ENCODE measurements around the gene ZNF75A.
"Not testable (repeated sequence)": the region's sequence is repeated elsewhere in the genome, so short reads cannot be mapped to it uniquely, and the experiment has no call there.

Gene ZNF75A

DNA sequence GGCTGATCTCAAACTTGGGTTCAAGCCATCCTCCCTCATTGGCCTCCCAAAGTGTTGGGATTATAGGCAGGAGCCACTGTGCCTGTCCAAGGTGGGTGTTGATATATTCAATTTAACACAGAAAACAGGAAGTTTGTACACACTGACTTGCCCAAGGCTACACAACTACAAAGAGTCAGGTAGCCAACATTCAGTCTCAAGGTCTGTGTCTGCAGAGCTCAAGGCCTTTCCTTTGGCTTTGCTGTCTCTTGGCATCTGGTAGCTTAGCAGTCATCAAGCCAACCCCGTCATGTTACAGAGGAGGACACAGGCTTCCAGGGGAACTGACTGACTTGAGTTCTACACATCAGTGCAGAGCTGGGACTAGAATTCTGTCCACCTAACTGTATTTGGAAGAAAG lies 37.0 kb upstream of the ZNF75A start:
- no peak overlapping the region for H3K4me3 ChIP-seq (ENCODE audit: low read length in 2 of 2)
- no peak overlapping the region for H2BK5ac ChIP-seq (ENCODE audit: low read length)
- H2BK12ac ChIP-seq (ENCODE audit: low read length) = no peak overlapping the region
- H3K27ac ChIP-seq (replicated peaks; ENCODE audit: low read length) = no peak overlapping the region
- H3K23ac ChIP-seq (ENCODE audit: low read depth, low read length, poor library complexity) = no peak overlapping the region
- no peak overlapping the region for H4K8ac ChIP-seq (ENCODE audit: low read depth, low read length)
- no peak overlapping the region for H3K4me2 ChIP-seq (ENCODE audit: insufficient read depth, low read length, poor library complexity, severe bottlenecking)
- H2AK5ac ChIP-seq (ENCODE audit: low read depth, low read length) = no peak overlapping the region
- no peak overlapping the region for H3K14ac ChIP-seq (ENCODE audit: low read length)
- no peak overlapping the region for H2BK15ac ChIP-seq (ENCODE audit: low read length)
- H3K9me3 ChIP-seq (replicated peaks in 1 of 2; ENCODE audit: control insufficient read depth in 2 of 2, insufficient read depth in 1 of 2, low read depth in 1 of 2, low read length in 2 of 2) = no peaks in the 10 kb centered on the region
- no peak overlapping the region for H3K4ac ChIP-seq (ENCODE audit: low read length)
- H3K9ac ChIP-seq (ENCODE audit: low read depth, low read length, poor library complexity) = no peak overlapping the region
- H2BK120ac ChIP-seq (ENCODE audit: low read depth, low read length) = no peak overlapping the region
- H3K79me1 ChIP-seq (ENCODE audit: low read depth, low read length) = no peaks in the 10 kb centered on the region
- H3K27me3 ChIP-seq (ENCODE audit: control insufficient read depth in 3 of 3, insufficient read depth in 3 of 3, low read depth in 1 of 3, low read length in 3 of 3) = no peaks in the 10 kb centered on the region
- H3K18ac ChIP-seq (ENCODE audit: low read length) = no peak overlapping the region
- H2AFZ ChIP-seq (ENCODE audit: low read length) = no peak overlapping the region
- no peak for DNase-seq (ENCODE audit: low spot score)
- no peak overlapping the region for H4K91ac ChIP-seq (ENCODE audit: low read depth, low read length, poor library complexity)
- no peaks in the 10 kb centered on the region for H3K36me3 ChIP-seq (replicated peaks in 1 of 2; ENCODE audit: control insufficient read depth in 2 of 2, insufficient read depth in 2 of 2, low read length in 2 of 2)
- WGBS, 2 donors (ENCODE audit: extremely low coverage in 2 of 2, insufficient read length in 2 of 2, insufficient replicate concordance in 1 of 2) = no CpG with 5 or more reads among the region's 1 CpG
- H3K4me1 ChIP-seq (ENCODE audit: control insufficient read depth in 2 of 2, insufficient read depth in 1 of 2, low read depth in 1 of 2, low read length in 2 of 2) = peaks cover 3 to 4% of the 10 kb centered on the region in 2 donors

- not testable (repeated sequence) for H2BK5ac ChIP-seq (ENCODE audit: low read length); H4K91ac ChIP-seq (ENCODE audit: low read depth, low read length, poor library complexity); H2AFZ ChIP-seq (ENCODE audit: low read length); H2AK5ac ChIP-seq (ENCODE audit: low read depth, low read length); DNase-seq (ENCODE audit: low spot score); H3K18ac ChIP-seq (ENCODE audit: low read length); H3K27ac ChIP-seq (replicated peaks; ENCODE audit: low read length); H3K23ac ChIP-seq (ENCODE audit: low read depth, low read length, poor library complexity); H2BK15ac ChIP-seq (ENCODE audit: low read length); H2BK120ac ChIP-seq (ENCODE audit: low read depth, low read length); H3K27me3 ChIP-seq (ENCODE audit: control insufficient read depth in 3 of 3, insufficient read depth in 3 of 3, low read depth in 1 of 3, low read length in 3 of 3); H3K4ac ChIP-seq (ENCODE audit: low read length); H3K4me2 ChIP-seq (ENCODE audit: insufficient read depth, low read length, poor library complexity, severe bottlenecking); H3K9ac ChIP-seq (ENCODE audit: low read depth, low read length, poor library complexity); H3K9me3 ChIP-seq (replicated peaks in 1 of 2; ENCODE audit: control insufficient read depth in 2 of 2, insufficient read depth in 1 of 2, low read depth in 1 of 2, low read length in 2 of 2); H3K79me1 ChIP-seq (ENCODE audit: low read depth, low read length); H3K4me3 ChIP-seq (ENCODE audit: low read length in 2 of 2); H3K14ac ChIP-seq (ENCODE audit: low read length); H2BK12ac ChIP-seq (ENCODE audit: low read length); H3K4me1 ChIP-seq (ENCODE audit: control insufficient read depth in 2 of 2, insufficient read depth in 1 of 2, low read depth in 1 of 2, low read length in 2 of 2); H4K8ac ChIP-seq (ENCODE audit: low read depth, low read length); H3K36me3 ChIP-seq (replicated peaks in 1 of 2; ENCODE audit: control insufficient read depth in 2 of 2, insufficient read depth in 2 of 2, low read length in 2 of 2)
- WGBS, 2 donors (ENCODE audit: extremely low coverage in 2 of 2, insufficient read length in 2 of 2, insufficient replicate concordance in 1 of 2) = no CpG with 5 or more reads among the region's 5 CpGs
Observed at GRCh38 chr16:3270718-3271117, 34.6 kb upstream of the ZNF75A start.

DNA sequence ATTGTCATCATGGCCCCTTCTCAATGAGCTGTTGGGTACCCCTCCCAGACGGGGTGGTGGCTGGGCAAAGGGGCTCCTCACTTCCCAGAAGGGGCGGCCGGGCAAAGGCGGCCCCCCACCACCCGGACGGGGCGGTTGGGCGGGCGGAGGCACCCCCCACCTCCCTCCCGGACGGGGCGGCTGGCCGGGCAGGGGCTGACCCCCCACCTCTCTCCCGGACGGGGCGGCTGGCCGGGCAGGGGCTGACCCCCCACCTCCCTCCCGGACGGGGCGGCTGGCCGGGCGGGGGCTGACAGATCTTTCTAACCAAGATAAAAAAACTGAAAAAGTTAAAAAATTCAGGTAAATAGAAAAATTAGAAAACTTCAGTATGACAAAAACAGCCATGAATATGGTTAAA lies 34.0 kb upstream of the ZNF75A start:
- H4K8ac ChIP-seq (ENCODE audit: low read depth, low read length); H2AFZ ChIP-seq (ENCODE audit: low read length): not testable (repeated sequence)

DNA sequence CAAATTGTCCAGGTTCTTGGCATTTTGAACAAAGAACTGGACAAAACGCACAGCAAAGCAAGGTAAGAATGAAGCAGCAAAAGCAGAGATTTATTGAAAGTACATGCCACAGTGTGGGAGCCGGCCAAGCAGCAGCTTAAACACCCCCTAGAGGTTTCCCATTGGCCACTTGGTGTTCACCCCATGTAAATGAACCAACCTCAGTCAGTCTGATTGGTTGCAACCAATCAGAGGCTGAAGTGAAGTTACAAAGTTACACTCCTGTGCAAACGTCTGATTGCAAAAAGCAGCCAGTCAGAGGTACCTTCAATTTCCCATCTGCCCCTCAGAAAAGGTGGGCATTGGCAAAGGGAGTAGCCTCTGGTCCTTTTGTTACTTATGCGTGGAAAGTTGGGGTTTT lies 30.8 kb upstream of the ZNF75A start:
- no peak for DNase-seq (ENCODE audit: low spot score)
- no peaks in the 10 kb centered on the region for H3K27me3 ChIP-seq (ENCODE audit: control insufficient read depth in 3 of 3, insufficient read depth in 3 of 3, low read depth in 1 of 3, low read length in 3 of 3)
- H3K27ac ChIP-seq (replicated peaks; ENCODE audit: low read length) = no peak overlapping the region
- H4K91ac ChIP-seq (ENCODE audit: low read depth, low read length, poor library complexity) = no peak overlapping the region
- H3K4ac ChIP-seq (ENCODE audit: low read length) = no peak overlapping the region
- H2BK15ac ChIP-seq (ENCODE audit: low read length) = no peak overlapping the region
- H3K4me2 ChIP-seq (ENCODE audit: insufficient read depth, low read length, poor library complexity, severe bottlenecking) = no peak overlapping the region
- H3K18ac ChIP-seq (ENCODE audit: low read length) = no peak overlapping the region
- no peak overlapping the region for H2BK12ac ChIP-seq (ENCODE audit: low read length)
- WGBS, 2 donors (ENCODE audit: extremely low coverage in 2 of 2, insufficient read length in 2 of 2, insufficient replicate concordance in 1 of 2) = no CpG with 5 or more reads among the region's 4 CpGs
- H3K23ac ChIP-seq (ENCODE audit: low read depth, low read length, poor library complexity) = no peak overlapping the region
- no peak overlapping the region for H3K4me3 ChIP-seq (ENCODE audit: low read length in 2 of 2)
- H3K4me1 ChIP-seq (ENCODE audit: control insufficient read depth in 2 of 2, insufficient read depth in 1 of 2, low read depth in 1 of 2, low read length in 2 of 2) = peaks cover 0 to 6% of the 10 kb centered on the region in 2 donors
- no peak overlapping the region for H3K14ac ChIP-seq (ENCODE audit: low read length)
- peak overlapping the region; percentile 80 for H2AFZ ChIP-seq (ENCODE audit: low read length)
- no peak overlapping the region for H2AK5ac ChIP-seq (ENCODE audit: low read depth, low read length)
- H3K9ac ChIP-seq (ENCODE audit: low read depth, low read length, poor library complexity) = no peak overlapping the region
- no peak overlapping the region for H2BK120ac ChIP-seq (ENCODE audit: low read depth, low read length)
- no peak overlapping the region for H4K8ac ChIP-seq (ENCODE audit: low read depth, low read length)
- H3K36me3 ChIP-seq (replicated peaks in 1 of 2; ENCODE audit: control insufficient read depth in 2 of 2, insufficient read depth in 2 of 2, low read length in 2 of 2) = no peaks in the 10 kb centered on the region
- no peak overlapping the region for H2BK5ac ChIP-seq (ENCODE audit: low read length)
- H3K9me3 ChIP-seq (replicated peaks in 1 of 2; ENCODE audit: control insufficient read depth in 2 of 2, insufficient read depth in 1 of 2, low read depth in 1 of 2, low read length in 2 of 2) = peaks cover 0 to 2% of the 10 kb centered on the region in 2 donors
- no peaks in the 10 kb centered on the region for H3K79me1 ChIP-seq (ENCODE audit: low read depth, low read length)

More for the DNA sequence above, 34.0 kb upstream of the ZNF75A start:
- not testable (repeated sequence) for H3K9me3 ChIP-seq (replicated peaks in 1 of 2; ENCODE audit: control insufficient read depth in 2 of 2, insufficient read depth in 1 of 2, low read depth in 1 of 2, low read length in 2 of 2); H3K23ac ChIP-seq (ENCODE audit: low read depth, low read length, poor library complexity); H3K36me3 ChIP-seq (replicated peaks in 1 of 2; ENCODE audit: control insufficient read depth in 2 of 2, insufficient read depth in 2 of 2, low read length in 2 of 2); H2BK120ac ChIP-seq (ENCODE audit: low read depth, low read length); H3K4me1 ChIP-seq (ENCODE audit: control insufficient read depth in 2 of 2, insufficient read depth in 1 of 2, low read depth in 1 of 2, low read length in 2 of 2); H3K18ac ChIP-seq (ENCODE audit: low read length); H3K4me2 ChIP-seq (ENCODE audit: insufficient read depth, low read length, poor library complexity, severe bottlenecking); H2BK12ac ChIP-seq (ENCODE audit: low read length); H3K27ac ChIP-seq (replicated peaks; ENCODE audit: low read length); H3K27me3 ChIP-seq (ENCODE audit: control insufficient read depth in 3 of 3, insufficient read depth in 3 of 3, low read depth in 1 of 3, low read length in 3 of 3); H2BK5ac ChIP-seq (ENCODE audit: low read length); H4K91ac ChIP-seq (ENCODE audit: low read depth, low read length, poor library complexity); DNase-seq (ENCODE audit: low spot score); H2AK5ac ChIP-seq (ENCODE audit: low read depth, low read length); H2BK15ac ChIP-seq (ENCODE audit: low read length); H3K79me1 ChIP-seq (ENCODE audit: low read depth, low read length); H3K4me3 ChIP-seq (ENCODE audit: low read length in 2 of 2); H3K4ac ChIP-seq (ENCODE audit: low read length); H3K9ac ChIP-seq (ENCODE audit: low read depth, low read length, poor library complexity); H3K14ac ChIP-seq (ENCODE audit: low read length)
- WGBS, 2 donors (ENCODE audit: extremely low coverage in 2 of 2, insufficient read length in 2 of 2, insufficient replicate concordance in 1 of 2) = no CpG with 5 or more reads among the region's 22 CpGs
